GM13977 (cell line): ENCODE measurements around the gene SSRP1.

Experiments
- DNase-seq: peaks from one replicate; pipeline ENCODE4 v3.0.0; 2012; ENCODE audit warnings: low spot score
- CTCF ChIP-seq: IDR thresholded peaks from 2 replicates; pipeline ENCODE4 v1.5.1; 2012; ENCODE audit warnings: mild to moderate bottlenecking, control low read depth; ENCODE audit not compliant: insufficient read depth; ENCODE audit errors: extremely low read depth, missing control alignments
- in situ Hi-C: fragments of 300-500 bp; cut with MboI; formaldehyde crosslinking; loops from one replicate; pipeline ENCODE4 v1.12.0; 2022; ENCODE audit warnings: low sequenced_read_pairs, low pct_unique_long_range_greater_than_20kb, mixed read lengths, inconsistent platforms; ENCODE audit not compliant: unreplicated experiment

SSRP1 gene

GRCh38 chr11:57349491-57350274 lies 14.0 kb upstream of the SSRP1 start:
- peak; percentile 73 for DNase-seq
- peak; percentile 90 for TF ChIP-seq CTCF
- in situ Hi-C loops: loop anchor here (25.0 kb wide), 2 partner anchors 163 to 288 kb away; partner anchors contain the start of genes SLC43A1 and YPEL4

DNA sequence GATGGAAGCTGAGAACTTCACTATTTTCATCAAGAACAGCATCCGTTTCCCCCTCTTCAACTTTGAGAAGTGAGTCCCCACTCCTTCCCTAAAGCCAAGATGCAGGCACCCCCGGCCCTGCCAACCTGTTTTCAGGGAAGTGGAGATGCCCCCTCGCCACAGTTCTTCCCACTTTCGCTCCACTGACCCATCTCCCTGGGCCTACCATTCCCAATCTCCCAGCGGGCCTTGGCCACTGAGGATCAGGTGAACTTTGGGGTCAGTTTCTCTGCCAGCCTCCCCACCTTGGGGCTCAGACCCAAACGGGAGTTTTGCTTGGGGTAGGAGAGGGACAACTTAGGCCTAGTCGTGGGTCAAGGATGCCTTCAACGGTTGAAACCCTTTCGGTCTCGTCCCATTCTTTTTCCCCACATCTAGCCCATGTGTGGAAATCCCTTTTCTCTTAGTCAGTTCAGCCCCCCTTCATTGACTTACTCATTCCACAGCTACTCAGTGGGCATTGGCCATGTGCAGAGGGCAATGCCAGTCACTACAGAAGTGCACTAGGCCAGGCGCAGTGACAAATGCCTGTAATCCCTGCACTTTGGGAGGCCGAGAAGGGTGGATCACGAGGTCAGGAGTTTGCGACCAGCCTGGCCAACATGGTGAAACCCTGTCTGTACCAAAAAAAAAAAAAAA lies 13.1 kb upstream of the SSRP1 start:
- in situ Hi-C loops: no loop called here
- TF ChIP-seq CTCF: no peak
- no peak for DNase-seq

DNA sequence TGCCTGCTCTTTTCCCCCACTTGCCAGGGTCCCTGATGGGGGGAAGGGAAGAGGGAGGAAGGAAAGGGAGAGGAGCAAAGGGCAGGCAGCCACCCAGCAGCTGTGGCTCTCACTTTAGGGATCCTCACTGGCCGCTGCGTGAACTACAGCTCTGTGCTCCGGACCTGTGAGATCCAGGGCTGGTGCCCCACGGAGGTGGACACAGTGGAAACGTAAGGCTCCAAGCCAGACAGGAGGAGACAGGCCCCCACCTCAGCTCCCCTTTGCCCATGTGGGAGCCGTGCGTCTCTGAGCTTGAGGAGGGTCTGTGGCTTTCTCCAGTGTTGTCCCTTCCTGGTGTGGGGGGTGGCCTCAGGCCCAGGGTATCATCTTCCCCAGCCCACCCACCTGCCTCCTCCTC lies 12.4 kb upstream of the SSRP1 start:
- no peak for DNase-seq
- no peak for TF ChIP-seq CTCF
- in situ Hi-C loops: no loop called here

- DNase-seq: no peak
- TF ChIP-seq CTCF: no peak
- in situ Hi-C loops: no loop called here
Observed at GRCh38 chr11:57347336-57347735, 11.6 kb upstream of the SSRP1 start.

- in situ Hi-C loops: no loop called here
- peak; percentile 77 for TF ChIP-seq CTCF
- peak; percentile 83 for DNase-seq
Observed at GRCh38 chr11:57345555-57346211, 10.0 kb upstream of the SSRP1 start.

DNA sequence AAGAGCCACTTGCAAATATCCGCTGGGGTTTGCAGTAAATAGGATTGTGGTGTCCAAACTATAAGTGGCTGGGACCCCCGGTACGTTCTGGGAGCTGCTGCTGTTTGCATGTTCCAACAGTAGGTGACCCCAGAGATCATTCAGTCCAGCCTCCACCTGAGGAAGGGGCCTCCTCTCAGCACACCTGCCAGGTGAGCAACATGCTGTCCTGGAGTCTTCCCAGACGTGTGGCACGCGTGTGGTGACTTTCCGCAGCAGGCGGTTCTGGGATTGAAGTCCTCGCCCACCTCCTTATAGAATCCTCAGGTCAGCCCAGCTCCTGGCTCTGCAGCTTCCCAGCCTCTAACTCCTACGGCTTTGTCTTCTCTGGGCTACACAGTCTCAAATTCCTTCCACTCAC lies 9.1 kb upstream of the SSRP1 start:
- no peak for TF ChIP-seq CTCF
- no peak for DNase-seq
- in situ Hi-C loops: no loop called here
